Measurements from ENCODE around the gene LCE1D.

LCE1D gene, protein sequence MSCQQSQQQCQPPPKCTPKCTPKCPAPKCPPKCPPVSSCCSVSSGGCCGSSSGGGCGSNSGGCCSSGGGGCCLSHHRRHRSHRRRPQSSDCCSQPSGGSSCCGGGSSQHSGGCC

DNA sequence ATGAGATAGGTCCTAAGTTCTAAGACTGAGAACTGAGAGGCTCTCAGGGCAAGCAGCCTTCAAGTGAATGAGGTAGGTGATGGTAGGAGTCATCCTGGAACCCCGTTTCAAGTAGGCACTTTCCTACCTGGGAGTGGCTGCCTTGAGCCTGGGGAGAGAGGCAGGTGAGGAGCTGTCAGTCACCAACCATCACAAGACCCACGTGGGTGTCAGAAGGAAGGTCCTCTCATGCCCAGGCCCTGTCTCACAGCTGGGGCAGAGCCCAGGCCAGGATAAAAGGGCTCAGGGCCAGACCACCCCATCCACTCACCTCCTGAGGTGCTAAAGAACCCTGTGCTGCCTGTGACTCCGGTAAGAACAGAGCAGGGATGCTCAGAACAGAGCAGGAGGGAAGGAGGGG is at the start of gene LCE1D:
TSS of gene LCE1D (plus strand) at position 301 of the 400 bp plus-strand sequence. CDS start 1,074 bp downstream, outside the sequence.
- TF ChIP-seq CTCF (IDR thresholded peaks at IDR 0.05; ENCODE audit: control insufficient read depth, extremely low read depth, insufficient read depth): no peak
- no peak for DNase-seq (ENCODE audit: low read depth)
- H3K4me3 ChIP-seq (ENCODE audit: low read depth, low read length): no peak within 1 kb of the TSS

DNA sequence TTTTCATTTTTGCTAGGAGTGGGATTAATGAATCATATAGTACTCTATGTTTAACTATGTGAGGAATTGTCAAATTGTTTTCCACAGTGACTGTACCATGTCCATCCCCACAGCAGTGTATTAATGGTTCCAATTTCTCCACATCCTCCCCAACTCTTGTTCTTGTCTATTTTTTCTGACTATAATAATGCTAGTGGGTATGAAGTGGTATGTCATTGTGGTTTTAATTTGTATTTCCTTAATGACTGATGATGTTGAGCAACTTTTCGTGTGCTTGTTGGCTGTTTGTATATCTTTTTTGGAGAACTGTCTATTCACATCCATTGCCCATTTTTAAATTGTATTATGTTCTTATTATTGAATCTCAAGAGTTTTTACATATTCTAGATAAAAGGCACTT is 48.7 kb upstream of the LCE1D start:
- TF ChIP-seq CTCF (IDR thresholded peaks at IDR 0.05; ENCODE audit: control insufficient read depth, extremely low read depth, insufficient read depth): no peak
- no peak for DNase-seq (ENCODE audit: low read depth)
- no peak overlapping the region for H3K4me3 ChIP-seq (ENCODE audit: low read depth, low read length)

DNA sequence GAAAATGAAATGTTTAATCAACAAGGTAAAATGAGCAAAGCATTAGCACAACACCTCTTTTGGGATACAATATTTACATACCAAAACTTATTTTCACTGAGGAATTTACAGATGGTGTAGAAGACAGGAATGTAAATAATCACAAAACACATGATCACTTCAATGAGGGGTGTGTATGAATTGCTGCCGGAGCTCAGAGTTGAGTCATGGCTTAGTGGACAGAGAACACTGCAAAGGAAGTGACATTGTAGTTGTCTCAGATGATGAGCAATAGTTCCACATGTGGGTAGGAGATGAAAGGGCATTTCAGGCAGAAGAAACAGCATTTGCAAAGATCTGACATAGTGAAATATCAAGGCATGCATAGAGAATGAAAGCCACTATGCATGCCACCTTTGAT is 44.3 kb upstream of the LCE1D start:
- no peak for DNase-seq (ENCODE audit: low read depth)
- TF ChIP-seq CTCF (IDR thresholded peaks at IDR 0.05; ENCODE audit: control insufficient read depth, extremely low read depth, insufficient read depth): no peak
- no peak overlapping the region for H3K4me3 ChIP-seq (ENCODE audit: low read depth, low read length)

- DNase-seq (ENCODE audit: low read depth): no peak
- TF ChIP-seq CTCF (IDR thresholded peaks at IDR 0.05; ENCODE audit: control insufficient read depth, extremely low read depth, insufficient read depth): no peak
- H3K4me3 ChIP-seq (ENCODE audit: low read depth, low read length): no peak overlapping the region
Observed at GRCh38 chr1:152753586-152753985, 42.9 kb upstream of the LCE1D start.

- no peak for DNase-seq (ENCODE audit: low read depth)
- TF ChIP-seq CTCF (IDR thresholded peaks at IDR 0.05; ENCODE audit: control insufficient read depth, extremely low read depth, insufficient read depth): no peak
- H3K4me3 ChIP-seq (ENCODE audit: low read depth, low read length): no peak overlapping the region
Observed at GRCh38 chr1:152756872-152757271, 39.6 kb upstream of the LCE1D start.

DNA sequence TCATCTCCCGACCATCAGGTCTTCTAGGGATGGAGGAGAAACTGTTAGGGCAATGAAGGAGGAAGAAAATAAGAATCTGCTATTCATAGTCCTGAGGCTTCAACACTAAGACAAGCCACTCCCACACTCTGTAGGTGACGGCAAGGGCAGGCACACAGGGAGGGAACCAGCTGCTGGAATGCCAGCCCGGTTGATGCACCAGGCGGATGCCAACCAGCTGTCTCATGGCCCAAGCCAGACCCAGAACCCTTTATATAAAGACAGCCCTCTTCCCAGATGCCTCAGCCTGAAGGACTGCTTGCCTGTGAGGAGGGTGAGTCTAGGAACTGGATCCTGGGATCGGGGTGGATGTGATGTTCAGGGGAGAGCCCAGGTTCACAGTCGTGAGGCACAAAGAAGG is 38.8 kb upstream of the LCE1D start, which contains the start of gene KPRP:
TSS of gene KPRP (plus strand) at position 279 of the 400 bp plus-strand sequence. CDS start 1,564 bp downstream, outside the sequence.
- no peak for DNase-seq (ENCODE audit: low read depth)
- no peak for TF ChIP-seq CTCF (IDR thresholded peaks at IDR 0.05; ENCODE audit: control insufficient read depth, extremely low read depth, insufficient read depth)
- H3K4me3 ChIP-seq (ENCODE audit: low read depth, low read length): no peak within 1 kb of the TSS

DNA sequence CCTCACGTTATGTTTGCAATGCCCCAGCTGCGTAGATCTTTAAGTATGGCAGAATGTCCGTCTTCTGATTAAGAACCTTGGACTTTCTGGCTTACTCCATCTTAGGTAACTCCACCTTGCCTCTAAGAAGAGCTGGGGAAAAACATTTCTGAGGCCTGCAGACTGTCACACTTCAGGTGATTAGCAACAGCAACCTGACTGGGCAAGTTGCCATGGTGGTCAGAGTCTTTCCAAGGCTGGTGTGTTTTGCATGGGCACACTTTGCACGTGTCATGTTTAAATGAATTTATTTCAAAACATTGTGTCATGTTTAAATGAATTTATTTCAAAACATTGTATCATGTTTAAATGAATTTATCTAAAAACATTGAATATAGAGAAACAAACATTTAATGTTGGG is 37.9 kb upstream of the LCE1D start:
- TF ChIP-seq CTCF (IDR thresholded peaks at IDR 0.05; ENCODE audit: control insufficient read depth, extremely low read depth, insufficient read depth): no peak
- no peak overlapping the region for H3K4me3 ChIP-seq (ENCODE audit: low read depth, low read length)

More for the DNA sequence above, 37.9 kb upstream of the LCE1D start:
- no peak for DNase-seq (ENCODE audit: low read depth)

Measured in LNCaP clone FGC (cell line).